NB4 (cell line): ENCODE results near the gene CDC25C.
"Not testable (repeated sequence)": the region's sequence is repeated elsewhere in the genome, so short reads cannot be mapped to it uniquely, and the experiment has no call there.

Source experiments
- DNase-seq: peaks from one replicate; pipeline ENCODE4 v3.0.0; 2010; ENCODE audit warnings: low read depth
- H3K4me3 ChIP-seq: one replicate; pipeline ENCODE4 v1.5.1; 2011; ENCODE audit warnings: mild to moderate bottlenecking, low read depth, low read length, moderate library complexity
- MYC ChIP-seq: IDR thresholded peaks from 2 replicates; pipeline ENCODE4 v1.6.1; 2011; ENCODE audit warnings: low read depth, low read length
- POLR2A ChIP-seq: IDR thresholded peaks from 2 replicates; pipeline ENCODE4 v1.6.1; 2011; ENCODE audit warnings: mild to moderate bottlenecking; ENCODE audit not compliant: insufficient read length; ENCODE audit errors: extremely low read depth
- TF ChIP-seq, protein P1 (sequence below): IDR thresholded peaks from 2 replicates; pipeline ENCODE4 v1.6.1; 2011; ENCODE audit warnings: low read depth, low read length
- TF ChIP-seq, protein P2 (sequence below): IDR thresholded peaks from one replicate; pipeline ENCODE4 v1.5.1; 2012; ENCODE audit warnings: low read depth, low read length

Gene CDC25C

DNA sequence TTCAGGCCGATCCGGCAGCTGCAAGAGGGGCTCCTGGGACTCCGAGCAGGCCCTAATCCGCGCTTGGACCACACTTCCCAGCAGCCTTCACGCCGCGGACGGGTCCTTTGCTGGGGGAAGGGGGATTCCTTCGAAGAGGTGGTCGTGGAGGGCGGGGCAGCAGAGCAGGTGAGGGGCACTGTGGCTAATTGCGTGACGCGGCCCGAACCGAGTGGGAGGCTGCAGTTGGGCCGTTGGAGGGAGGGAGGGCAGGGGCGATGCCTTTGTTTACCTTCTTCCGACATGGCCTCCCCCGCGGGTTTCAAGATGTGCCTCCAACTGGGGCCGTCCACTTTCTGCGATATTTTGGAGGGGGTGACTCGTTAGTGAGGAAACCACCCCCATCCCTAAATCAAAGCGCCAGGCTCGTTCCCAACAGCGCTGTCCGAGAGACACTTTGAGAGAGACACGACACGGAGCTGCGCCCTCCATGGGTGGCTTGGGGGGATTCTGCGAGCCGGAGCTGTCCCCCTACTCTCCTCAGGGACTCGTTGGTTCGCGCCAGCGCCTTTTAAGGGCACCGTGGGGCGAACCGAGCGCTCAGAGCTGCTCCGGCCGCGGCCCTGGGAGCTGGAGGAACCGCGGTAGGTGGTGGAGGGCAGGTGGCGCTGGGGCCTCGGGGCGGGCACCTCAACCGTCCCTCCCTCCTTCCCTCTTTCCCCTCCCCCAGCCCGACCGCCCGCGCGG lies 6.2 kb upstream of the CDC25C start, which contains the start of gene FAM53C:
FAM53C (plus strand) TSS at position 582 of the 726 bp plus-strand sequence. CDS start 3,070 bp downstream, outside the sequence.
- DNase-seq, result peak; percentile 93
- TF ChIP-seq, protein P1, sequence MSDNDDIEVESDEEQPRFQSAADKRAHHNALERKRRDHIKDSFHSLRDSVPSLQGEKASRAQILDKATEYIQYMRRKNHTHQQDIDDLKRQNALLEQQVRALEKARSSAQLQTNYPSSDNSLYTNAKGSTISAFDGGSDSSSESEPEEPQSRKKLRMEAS, result peak; percentile 60; the same call in 1 of the 2 replicates
- TF ChIP-seq, protein P2, sequence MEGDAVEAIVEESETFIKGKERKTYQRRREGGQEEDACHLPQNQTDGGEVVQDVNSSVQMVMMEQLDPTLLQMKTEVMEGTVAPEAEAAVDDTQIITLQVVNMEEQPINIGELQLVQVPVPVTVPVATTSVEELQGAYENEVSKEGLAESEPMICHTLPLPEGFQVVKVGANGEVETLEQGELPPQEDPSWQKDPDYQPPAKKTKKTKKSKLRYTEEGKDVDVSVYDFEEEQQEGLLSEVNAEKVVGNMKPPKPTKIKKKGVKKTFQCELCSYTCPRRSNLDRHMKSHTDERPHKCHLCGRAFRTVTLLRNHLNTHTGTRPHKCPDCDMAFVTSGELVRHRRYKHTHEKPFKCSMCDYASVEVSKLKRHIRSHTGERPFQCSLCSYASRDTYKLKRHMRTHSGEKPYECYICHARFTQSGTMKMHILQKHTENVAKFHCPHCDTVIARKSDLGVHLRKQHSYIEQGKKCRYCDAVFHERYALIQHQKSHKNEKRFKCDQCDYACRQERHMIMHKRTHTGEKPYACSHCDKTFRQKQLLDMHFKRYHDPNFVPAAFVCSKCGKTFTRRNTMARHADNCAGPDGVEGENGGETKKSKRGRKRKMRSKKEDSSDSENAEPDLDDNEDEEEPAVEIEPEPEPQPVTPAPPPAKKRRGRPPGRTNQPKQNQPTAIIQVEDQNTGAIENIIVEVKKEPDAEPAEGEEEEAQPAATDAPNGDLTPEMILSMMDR, result no peak
- TF ChIP-seq MYC (0 out of 2 replicates have a peak, but pooled peaks have one; percentile 73), POLR2A (peak; percentile 99)
- H3K4me3 ChIP-seq, result peak within 1 kb of the TSS; percentile 85

DNA sequence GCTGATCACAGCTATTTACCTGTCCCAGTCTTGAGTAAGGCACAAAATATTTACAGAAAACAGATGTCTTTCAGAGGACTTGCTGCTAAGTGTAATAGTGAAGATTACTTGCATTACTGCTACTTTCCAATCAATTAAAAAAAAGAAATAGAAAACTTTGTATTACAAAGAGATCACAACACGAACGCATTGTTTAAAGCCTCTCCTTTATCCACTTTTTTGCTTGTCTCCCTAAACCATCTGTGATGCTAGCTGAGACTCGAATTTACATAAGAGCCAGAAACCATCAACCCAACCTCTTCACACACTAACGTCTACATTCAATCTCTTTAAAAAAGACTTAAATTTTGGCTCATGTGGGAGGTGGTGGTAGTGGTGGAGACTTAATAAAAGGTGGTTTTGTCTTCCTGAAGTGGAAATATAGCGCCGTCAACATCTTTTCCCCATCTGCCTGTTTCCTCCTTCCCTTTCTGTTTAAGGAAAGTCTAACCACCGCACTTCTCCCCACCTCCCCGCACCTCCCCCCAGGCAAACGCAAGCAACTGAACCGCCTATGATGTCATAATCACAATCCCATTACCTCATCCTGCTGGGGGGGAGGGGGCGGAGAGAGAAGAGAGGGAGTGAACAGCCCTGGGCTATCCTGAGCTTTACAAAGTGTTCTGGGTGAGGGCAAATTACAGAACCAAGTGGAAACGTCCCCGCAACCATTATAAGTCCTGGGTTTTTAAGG lies 5.5 kb upstream of the CDC25C start:
- DNase-seq, result peak; percentile 84
- peak overlapping the region; percentile 85 for H3K4me3 ChIP-seq
- no peak for TF ChIP-seq POLR2A
- TF ChIP-seq, protein P1, result 0 out of 2 replicates have a peak, but pooled peaks have one; percentile 37
- TF ChIP-seq, protein P2, result no peak
- TF ChIP-seq MYC, result no peak

DNA sequence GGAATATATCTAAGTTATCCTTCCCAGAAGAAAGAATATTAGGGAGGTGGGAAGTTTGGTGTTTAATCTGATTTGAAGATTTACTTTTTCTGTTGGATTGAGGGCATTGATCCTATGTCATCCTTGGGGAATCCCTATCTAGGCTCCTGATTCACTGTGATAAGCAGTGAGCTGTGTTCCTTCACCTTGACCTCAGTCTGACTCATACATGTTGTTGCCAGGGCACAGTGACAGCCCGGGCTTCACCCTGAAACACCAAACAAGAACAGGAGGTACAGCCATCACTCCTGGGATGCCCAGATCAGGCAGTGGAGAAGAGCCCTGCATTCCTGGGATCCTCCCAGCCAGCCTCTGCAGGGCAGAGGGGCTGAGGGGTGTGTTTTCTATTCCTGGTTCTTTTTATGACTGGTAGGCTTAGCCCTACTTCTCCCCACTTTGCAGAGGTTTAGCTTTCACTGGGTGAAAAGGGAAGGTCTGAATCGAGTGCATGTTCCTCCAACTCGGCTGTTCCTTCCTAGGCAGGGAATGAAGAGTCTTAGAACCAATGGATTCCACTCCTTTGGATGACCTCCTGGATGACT lies 3.4 kb upstream of the CDC25C start:
- no peak for DNase-seq
- H3K4me3 ChIP-seq, result no peak overlapping the region
- no peak for TF ChIP-seq MYC
- TF ChIP-seq, protein P1, result no peak
- TF ChIP-seq POLR2A, result no peak
- TF ChIP-seq, protein P2, result no peak

DNA sequence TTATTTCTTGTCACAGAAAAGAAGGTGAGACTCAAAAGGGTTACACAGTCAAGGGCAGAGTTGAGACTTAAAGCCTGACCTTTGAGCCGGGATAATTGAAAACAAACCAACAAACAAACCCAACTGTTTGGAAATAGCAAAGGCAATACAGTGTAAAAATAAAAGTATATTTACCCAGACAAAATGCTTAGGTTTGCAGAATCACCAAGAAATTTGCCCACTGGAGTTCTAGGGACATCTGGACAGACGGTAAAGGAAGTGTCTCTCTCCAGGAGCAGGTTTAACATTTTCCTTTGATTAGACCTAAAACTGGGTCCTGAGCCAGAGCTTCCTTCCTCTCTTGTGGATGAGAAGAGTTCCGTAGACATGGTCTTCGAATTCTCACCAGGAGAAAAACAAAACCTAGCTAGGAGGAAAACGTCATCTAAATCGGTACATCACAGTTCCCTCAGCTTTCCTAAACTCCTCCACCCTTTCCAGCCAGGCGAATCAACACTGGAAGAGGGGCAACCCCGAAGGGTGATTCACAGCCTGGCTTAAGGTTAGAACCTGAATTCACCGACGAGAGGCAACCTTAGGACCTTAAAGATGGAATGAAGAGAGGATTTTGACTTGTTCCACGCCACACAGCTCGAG lies 673 bp downstream of the CDC25C start:
- peak; percentile 14 for DNase-seq
- TF ChIP-seq POLR2A (no peak), MYC (no peak)
- TF ChIP-seq, protein P1, result no peak
- TF ChIP-seq, protein P2, result no peak
- peak overlapping the region; percentile 91 for H3K4me3 ChIP-seq

DNA sequence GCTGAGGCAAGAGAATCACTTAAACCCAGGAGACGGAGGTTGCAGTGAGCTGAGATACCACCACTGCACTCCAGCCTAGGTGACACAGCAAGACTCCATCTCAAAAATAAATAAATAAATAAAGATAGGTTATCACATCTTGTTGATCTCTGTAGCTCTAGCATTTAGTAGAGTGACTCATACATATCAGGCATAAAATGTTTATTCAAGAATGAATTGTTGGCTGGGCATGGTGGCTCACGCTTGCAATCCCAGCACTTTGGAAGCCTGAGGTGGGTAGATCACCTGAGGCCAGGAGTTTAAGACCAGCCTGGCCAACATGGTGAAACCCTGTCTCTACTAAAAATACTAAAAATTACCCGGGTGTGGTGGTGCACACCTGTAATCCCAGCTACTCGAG lies 13.4 kb downstream of the CDC25C start:
- H3K4me3 ChIP-seq, DNase-seq: not testable (repeated sequence)
